ENCODE data around the gene ZNF408.
"Not testable (repeated sequence)": the region's sequence is repeated elsewhere in the genome, so short reads cannot be mapped to it uniquely, and the experiment has no call there.

ZNF408 gene

DNA sequence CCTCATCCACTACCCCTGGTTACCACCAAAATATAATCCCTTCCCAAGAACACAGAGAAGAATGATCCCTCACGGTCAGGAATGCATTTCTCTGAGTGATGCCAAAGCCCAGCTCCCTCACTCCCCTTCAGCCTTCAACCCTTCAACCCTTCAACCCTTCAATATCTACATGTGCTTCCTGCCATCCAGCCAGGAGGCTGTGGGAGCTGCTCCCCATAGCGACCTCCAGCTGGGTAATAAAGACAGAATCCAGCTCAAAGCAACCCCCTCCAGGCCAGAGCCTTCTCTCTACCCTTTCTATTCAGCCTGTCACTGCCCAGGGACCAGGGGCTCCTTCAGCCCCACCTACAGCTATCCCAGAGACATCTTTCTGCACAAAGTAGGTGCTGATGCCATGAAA, 3.1 kb upstream of the ZNF408 start:
- DNase-seq (ENCODE audit: low spot score), result no peak

DNA sequence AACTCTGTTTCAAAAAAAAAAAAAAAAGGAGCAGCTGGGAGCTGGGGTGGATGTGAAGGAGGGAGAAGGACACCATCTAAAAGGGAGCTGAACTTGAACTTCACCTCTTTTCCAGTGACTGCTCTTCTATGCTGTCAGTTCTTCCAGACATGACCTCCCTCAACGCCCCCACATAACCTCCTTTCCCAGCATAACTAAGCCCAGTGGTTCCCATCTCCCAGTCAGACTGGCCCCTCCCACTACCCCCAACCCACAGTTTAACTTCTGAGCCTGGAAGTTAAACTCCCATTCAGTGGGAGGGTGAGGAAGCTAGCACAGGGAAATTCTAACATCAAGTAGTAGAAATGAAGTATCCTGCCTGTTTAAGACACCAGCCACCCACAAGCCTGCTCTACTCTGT, 2.2 kb upstream of the ZNF408 start:
- DNase-seq (ENCODE audit: low spot score), result no peak

DNA sequence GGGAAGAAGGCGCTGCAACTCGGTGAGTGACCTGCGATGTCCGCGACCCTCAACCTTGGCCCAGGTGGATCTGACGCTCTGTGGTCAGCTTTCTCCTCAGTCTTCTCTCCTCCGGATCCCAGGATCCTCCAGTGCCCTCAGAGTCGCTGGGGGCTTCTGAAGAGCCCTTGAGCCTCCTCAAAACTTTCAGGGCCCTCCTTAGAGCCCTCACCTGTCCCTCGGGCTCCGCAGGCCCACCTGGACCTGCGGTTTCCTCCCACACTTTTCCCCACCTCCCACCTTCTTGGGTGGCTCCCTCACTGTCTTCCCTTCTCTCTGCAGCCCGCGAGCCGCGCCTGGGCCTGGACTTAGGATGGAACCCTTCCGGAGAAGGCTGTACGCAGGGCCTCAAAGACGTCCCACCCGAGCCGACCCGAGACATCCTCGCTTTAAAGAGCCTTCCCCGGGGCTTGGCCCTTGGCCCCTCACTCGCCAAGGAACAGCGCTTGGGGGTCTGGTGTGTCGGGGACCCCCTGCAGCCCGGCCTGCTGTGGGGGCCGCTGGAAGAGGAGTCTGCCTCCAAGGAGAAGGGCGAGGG, 335 bp downstream of the ZNF408 start:
- no peak for DNase-seq (ENCODE audit: low spot score)

DNA sequence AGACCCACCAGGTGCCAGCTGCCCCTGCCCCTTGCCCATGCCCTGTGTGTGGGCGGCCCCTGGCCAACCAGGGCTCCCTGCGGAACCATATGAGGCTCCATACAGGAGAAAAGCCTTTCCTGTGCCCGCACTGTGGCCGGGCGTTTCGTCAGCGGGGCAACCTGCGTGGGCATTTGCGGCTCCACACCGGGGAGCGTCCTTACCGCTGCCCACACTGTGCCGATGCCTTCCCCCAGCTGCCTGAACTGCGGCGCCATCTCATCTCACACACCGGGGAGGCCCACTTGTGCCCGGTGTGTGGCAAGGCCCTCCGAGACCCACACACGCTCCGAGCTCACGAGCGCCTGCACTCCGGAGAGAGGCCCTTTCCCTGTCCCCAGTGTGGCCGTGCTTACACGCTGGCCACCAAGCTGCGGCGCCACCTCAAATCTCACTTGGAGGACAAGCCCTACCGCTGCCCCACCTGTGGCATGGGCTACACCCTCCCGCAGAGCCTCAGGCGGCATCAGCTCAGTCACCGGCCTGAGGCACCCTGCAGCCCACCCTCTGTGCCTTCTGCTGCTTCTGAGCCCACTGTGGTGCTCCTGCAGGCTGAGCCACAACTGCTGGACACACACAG, 4.3 kb downstream of the ZNF408 start:
- DNase-seq (ENCODE audit: low spot score), result no peak

DNA sequence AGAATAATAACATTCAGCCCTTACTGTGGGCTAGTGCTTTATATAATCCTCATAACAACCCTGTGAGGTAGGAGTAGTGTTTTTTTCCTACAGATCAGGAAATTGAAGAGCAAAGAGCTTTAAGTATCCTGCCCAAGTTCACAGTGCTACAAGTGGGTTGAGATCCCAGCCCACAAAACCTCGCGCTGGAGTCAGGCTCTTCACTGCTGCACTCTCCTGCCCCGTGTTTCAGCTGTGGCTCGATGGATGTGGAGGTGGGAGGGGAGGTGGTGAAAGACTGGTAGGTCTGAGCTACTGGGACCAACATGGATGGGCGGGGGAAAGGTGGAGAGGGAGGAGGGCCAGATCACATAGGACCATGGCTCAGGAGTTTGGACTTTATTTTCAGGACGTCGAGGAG, 6.1 kb downstream of the ZNF408 start:
- DNase-seq (ENCODE audit: low spot score), result no peak

DNA sequence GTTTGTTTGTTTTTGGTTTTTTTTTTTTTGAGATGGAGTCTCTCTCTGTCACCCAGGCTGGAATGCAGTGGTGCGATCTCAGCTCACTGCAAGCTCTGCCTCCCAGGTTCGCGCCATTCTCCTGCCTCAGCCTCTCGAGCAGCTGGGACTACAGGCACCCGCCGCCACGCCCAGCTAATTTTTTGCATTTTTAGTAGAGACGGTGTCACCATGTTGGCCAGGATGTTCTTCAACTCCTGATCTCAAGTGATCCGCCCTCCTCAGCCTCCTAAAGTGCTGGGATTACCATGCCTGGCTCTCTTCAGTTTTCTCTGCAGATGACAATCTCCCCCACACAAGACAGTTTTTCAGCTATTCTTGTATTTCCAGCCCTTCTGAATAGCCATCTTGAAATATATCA, 8.5 kb downstream of the ZNF408 start:
- DNase-seq (ENCODE audit: low spot score), result not testable (repeated sequence)

DNA sequence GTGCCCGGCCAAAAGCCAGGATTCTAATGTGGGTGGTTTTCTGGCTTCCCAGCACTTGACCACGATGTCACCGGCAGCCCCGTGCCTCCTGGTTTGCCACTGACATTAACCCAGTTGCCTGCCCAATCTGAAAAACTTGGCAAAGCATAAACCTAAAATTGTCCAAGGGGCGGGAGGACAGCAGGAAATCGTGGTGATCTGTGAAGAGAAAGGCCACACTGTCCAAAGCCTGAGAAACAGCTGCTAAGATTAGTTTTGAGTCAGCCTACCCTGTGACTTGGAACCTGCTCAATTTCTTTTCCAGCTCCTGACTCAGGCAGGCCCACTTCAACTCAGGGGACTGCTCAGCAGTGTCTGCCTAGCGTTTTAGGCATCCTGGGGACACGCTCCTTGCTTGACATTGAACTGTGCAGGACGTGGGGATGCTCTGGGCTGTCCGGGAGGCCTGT, 10.0 kb downstream of the ZNF408 start:
- no peak for DNase-seq (ENCODE audit: low spot score)

DNA sequence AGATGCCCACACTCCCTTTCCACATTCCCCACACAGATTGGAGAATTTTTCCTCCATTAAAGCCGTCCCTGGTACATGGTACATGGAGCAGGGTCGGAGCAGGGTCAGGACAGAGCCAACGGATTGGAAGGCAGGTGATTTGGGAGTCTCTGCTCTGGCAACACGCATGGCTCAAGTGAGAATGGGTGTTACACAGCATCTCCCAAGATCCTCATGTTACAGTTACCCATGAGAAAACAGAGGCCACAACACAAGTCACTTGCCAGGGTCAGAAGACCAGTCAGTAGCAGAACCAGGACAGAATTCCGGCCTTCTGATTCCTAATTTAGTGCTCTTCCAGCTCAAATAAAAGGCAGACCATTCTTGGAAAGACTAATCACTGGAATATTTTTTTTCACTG, 10.5 kb downstream of the ZNF408 start:
- DNase-seq (ENCODE audit: low spot score), result no peak

DNA sequence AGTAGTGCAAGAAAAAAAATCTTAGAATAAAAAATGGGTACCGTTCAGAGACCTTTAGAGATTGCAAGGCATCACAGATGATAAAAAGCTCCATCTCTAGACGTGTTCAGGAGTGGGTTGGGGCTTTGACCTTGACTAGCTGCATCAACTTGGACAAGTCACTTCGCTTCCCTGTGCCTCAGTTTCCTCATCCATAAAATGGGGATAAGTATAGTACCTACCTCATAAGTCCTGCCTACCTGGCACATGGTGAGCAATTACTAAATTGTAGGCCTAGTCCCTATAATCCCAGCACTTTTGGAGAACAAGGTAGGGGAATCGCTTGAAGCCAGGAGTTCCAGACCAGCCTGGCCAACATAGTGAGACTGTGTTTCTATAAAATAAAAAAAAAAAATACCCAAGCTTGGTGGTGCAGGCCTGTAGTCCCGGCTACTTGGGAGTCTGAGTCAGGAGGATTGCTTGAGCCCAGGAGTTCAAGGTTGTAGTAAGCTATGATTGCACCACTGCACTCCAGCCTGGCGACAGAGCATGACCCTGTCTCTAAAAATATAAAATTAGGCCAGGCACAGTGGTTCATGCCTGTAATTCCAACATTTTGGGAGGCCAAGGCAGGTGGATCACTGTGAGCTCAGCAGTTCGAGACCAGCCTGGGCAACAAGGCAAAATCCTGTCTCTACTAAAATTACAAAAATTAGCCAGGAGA, 12.2 kb downstream of the ZNF408 start:
- DNase-seq (ENCODE audit: low spot score), result no peak

DNA sequence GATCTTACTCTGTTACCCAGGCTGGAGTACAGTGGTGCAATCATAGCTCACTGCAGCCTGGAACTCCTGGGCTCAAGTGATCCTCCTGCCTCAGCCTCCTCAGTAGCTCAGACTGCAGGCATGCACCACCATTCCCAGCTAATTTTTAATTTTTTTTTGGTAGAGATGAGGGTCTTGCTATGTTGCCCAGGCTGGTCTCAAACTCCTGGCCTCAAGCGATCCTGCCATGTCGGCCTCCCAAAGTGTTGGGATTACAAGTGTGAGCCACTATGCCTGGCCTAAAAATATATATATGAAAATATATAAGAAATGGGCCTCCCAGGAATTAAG, 17.0 kb downstream of the ZNF408 start:
- not testable (repeated sequence) for DNase-seq (ENCODE audit: low spot score)

DNA sequence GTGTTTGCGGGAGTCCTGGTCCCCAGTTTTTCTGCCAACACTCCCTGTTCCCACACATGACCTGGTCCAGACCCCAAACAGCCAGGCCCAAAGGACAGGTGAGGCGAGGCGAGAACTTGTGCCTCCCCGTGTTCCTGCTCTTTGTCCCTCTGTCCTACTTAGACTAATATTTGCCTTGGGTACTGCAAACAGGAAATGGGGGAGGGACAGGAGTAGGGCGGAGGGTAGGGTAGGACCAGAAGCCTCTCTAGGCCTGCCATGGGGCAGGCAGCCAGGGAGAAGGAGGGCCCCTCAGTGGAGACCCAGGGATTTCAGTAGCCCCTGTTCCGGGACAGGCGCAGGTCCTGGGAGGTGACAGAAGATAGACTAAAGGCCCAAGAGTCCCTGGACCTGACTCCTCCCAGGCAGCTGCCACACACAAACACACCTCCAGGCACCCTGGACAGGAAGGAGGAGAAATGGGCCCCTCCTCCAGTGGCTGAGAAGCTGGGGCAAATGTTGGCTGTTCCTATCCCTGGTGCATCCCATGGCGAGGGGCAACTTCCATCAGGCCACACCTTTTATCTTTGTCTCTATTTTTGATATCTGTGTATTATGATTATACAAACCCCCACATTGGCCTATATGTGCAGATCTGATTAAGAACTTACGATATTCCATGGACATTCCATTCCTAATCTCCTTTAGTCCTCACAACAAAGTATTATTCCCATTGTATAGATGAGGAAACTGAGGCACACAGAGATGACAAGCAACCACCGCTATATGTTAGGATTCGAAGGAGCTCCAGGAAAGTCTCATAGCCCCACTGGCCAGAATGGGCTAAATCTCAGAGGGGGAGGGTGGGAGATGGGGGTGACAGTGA, 17.6 kb downstream of the ZNF408 start:
- no peak for DNase-seq (ENCODE audit: low spot score)

DNA sequence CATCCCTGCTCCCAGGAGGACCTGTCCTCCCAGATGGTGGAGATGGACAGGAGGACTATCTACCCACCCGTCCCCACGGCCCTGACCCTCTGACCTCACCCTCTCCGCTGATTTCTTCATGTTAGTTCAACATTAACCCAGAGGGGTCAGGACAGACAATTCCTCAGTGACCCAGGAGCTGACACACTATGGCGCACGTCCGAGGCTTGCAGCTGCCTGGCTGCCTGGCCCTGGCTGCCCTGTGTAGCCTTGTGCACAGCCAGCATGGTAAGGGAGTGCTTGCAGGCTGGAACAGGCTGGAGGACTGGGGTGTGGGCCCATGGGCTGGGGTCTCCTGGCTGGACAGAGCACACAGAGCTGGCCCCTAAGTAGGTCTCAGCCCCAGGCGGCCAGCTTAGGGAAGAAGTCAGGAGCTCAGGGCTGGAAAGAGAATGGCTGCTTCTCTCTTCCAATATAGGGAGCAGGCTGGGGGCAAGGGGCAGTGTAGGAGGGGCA, 18.3 kb downstream of the ZNF408 start, which contains the start of gene F2:
Gene F2 (plus strand): TSS at position 166 of the 495 bp plus-strand sequence. CDS start 23 bp downstream, at position 189.
- no peak for DNase-seq (ENCODE audit: low spot score)

DNA sequence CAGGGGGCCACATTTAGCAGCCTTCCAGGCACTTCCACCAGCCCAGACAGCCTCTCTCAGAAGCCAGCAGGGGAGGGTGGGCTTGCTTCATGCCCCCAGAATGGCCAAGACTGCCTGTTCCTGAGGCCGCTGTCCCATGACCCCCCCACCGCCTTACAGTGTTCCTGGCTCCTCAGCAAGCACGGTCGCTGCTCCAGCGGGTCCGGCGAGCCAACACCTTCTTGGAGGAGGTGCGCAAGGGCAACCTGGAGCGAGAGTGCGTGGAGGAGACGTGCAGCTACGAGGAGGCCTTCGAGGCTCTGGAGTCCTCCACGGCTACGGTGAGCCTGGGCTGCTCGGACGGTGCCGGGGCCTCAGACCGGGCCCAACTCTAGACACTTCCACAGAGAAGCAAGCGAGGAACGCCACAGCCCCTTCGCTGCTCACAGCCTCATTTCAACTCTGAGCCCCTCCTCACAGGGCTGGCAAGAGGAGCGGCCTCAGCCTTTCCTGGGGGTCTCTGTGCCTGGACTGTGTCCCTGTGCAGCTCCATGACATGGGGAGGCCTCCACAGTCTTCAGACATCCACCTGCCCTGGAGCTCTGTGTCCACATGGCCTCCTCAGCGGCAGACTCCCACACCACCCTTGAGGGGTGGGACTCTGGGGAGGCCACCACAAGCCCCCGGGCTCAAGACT, 18.9 kb downstream of the ZNF408 start:
- DNase-seq (ENCODE audit: low spot score), result no peak

DNA sequence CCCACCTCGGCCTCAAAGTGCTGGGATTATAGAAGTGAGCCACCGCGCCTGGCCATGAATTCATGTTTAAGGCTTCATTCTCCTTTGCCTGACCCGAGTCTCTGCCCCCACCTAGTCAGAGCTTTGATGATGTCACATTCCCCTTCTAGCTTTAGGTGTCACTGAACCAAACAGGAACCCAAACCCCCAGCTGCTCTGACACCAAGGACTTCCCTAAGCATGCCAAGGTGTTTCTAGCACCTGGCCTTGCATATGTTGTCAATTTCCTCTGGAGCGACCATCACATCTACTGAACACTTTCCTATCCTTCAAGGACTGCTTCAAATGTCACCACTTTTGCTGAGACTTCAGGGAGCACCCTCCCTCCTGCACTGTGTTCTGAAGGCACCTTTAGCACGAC, 20.5 kb downstream of the ZNF408 start:
- no peak for DNase-seq (ENCODE audit: low spot score)

DNA sequence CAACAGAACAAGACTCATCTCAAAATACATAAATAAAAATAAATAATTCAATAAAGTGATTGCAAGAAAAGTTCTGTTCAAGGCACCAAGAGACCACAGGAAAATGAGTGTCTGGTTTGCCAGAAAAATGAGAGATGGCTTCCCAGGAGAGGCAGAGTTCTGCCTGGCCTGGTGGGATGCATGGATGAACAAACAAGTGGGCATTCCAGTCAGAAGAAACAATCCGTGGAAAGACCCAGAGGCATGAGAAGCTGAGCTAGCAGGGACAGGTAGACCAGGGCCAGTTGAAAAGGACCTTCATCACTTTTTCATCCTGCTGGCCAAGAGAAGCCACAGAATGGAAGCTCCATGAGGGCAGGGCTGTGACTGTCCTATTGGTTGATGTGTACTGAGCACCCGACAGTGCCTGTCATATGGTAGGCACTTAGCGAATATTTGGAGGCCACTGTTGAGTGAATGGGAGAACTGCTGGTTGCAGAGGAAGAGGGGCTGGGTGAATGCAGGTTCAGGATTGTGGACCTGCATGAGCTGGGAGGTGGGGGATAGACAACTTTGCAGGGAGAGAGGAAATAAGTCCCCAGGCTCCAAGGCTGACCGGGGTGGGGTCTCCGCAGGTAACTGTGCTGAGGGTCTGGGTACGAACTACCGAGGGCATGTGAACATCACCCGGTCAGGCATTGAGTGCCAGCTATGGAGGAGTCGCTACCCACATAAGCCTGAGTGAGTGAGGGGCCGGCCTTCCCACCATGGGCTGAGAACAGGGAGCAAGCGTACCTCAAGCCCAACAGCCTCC, 21.9 kb downstream of the ZNF408 start:
- DNase-seq (ENCODE audit: low spot score), result no peak

DNA sequence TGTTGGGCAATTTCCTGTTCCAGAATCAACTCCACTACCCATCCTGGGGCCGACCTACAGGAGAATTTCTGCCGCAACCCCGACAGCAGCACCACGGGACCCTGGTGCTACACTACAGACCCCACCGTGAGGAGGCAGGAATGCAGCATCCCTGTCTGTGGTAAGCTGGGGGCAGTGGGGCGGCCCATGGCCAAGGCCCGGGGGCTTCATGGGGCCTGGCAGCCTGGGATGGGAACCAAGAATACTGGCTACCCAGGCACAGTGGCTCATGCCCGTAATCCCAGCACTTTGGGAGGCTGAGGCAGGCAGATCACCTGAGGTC, 22.5 kb downstream of the ZNF408 start:
- no peak for DNase-seq (ENCODE audit: low spot score)

DNA sequence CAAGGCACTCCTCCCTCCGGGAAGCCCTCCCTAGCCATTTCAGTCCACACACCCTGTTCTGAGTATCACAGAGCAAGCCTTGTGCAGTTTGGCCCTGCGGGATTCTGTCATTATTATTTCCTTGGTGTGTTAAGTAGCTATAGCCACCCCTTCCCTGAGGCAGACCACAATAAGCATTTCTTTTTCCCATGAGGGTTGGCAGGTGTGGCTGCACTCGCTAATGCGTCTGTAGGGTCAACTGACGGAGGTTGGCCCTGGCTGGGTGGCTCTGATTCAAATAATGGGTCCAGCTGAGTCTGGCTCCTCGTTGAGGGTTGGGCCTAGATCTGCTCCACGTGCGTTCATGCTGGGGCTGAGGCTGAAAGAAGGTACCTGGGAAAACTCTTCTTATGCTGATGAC, 23.3 kb downstream of the ZNF408 start:
- DNase-seq (ENCODE audit: low spot score), result no peak

DNA sequence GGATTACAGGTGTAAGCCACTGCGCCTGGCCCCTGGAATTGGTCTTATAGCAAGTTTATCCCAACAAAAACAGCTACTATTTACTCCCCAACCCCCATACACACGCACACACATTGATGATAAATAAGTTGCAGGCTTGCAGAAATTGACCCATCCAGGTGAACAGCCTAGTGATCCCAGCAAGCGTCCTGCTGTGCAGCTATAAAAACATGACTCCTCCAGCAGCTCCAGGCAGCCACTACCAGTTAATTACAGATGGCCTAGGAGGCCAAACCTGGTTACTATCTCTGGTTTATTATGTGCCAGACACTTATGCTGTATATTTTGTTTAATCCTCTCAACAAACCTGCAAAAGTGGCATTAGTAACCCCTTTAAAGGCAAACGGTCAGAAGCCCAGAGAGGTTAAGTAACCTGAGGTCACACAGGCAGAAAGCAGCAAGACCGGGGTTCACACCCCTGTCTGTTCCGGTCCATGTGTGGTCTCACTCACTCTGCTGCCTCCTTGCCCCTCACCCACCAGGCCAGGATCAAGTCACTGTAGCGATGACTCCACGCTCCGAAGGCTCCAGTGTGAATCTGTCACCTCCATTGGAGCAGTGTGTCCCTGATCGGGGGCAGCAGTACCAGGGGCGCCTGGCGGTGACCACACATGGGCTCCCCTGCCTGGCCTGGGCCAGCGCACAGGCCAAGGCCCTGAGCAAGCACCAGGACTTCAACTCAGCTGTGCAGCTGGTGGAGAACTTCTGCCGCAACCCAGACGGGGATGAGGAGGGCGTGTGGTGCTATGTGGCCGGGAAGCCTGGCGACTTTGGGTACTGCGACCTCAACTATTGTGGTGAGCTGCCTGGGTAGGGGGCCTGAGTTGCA, 24.7 kb downstream of the ZNF408 start:
- no peak for DNase-seq (ENCODE audit: low spot score)

DNA sequence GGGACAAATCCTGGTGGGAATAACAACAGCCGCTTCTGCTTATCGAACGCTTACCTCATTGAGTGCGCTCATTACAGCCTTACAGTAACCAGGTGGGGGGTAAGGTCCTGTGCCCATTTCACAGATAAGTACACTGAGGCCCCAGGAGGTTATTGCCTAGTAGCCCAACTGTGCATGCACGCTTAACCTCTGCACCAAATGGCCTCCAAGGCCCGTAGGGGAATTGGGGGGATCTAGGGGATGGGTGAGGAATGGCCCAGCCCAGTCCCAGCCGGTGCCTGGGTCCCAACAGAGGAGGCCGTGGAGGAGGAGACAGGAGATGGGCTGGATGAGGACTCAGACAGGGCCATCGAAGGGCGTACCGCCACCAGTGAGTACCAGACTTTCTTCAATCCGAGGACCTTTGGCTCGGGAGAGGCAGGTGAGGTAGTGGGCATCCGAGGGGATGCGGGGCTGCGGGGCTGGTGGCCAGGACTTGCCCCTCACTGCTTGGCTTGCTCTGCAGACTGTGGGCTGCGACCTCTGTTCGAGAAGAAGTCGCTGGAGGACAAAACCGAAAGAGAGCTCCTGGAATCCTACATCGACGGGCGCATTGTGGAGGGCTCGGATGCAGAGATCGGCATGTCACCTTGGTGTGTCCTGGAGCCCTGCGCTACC, 25.5 kb downstream of the ZNF408 start:
- no peak for DNase-seq (ENCODE audit: low spot score)

Data from iPS-NIHi11 (cell line).